DMS53 treated with DMSO at 0.1 percent for 48 hours (cell line): ENCODE measurements around the gene IFFO2.
"Not testable (repeated sequence)": the region's sequence is repeated elsewhere in the genome, so short reads cannot be mapped to it uniquely, and the experiment has no call there.

Experiments
- DNase-seq: peaks from one replicate; lab custom pipeline; 2025; ENCODE audit not compliant: unreplicated experiment; lab: John Stamatoyannopoulos, UW

The IFFO2 gene

DNA sequence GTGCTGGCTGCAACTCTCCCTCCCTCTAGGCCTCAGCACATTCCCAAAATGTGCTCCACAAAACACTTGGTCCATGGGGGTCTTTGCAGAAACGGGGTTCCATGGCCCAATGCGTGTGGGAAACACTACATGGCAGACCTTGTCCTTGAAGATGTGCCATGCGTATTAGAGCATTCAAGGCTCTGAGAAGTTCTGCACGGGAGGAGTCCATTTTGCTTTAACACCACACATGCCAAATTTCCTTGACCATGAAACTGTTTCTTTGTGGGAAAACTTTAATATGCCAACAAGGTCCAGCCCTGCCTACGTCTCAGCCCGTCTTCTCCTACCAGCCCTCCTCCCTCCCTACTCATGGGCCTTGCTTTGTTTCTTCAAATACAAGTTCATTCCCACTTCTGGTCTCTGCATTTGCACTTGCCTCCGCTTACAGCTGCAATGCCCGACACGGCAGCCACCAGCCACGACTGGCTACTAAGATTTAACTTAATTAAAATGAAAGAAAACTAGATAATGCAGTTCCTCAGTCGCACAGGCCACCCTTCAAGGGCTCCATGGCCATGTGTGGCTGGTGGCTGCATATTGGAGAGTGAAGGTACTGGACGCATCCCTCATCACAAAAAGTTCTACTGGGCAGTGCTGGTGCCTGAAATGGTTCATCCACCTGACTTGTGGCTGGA is 77.8 kb downstream of the IFFO2 start:
- DNase-seq, result no peak

- no peak for DNase-seq
Observed at GRCh38 chr1:18877282-18877681, 79.2 kb downstream of the IFFO2 start.

DNA sequence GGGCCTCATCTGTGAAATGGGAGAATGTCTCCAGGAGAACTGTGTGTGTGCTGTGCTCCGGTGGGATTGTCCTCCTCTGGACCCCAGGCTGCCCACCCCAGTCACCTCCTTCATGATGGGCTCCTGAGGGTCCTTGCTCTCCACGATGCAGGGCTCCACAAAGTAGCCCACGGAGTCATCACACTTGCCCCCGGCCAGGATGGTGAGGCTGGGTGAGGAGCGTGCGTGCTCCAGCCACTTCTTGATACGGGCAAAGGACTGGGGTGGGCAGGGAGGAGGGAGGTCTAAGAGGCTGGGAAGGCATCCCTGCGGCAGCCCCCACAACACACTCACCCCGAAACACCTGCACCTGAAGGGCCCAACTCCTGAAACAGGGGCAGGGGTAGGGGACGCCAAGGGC is 80.3 kb downstream of the IFFO2 start:
- no peak for DNase-seq

DNA sequence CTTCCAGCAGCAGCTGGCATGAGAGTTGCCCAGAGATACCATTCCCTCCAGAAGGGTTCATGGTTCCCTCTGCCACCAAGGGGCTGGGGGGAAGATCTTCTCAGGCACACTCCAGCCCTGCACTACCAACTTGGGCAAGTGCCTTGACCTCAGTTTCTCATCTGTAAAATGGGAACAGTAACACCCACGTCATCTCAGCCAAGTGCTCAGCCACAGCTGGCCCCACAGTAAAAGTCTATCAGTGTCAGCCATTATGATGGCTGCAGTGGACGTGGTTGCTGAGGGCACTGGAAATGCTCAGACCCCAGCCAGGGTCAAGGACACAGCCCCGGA is 80.7 kb downstream of the IFFO2 start:
- DNase-seq, result no peak

GRCh38 chr1:18875107-18875795 is 81.2 kb downstream of the IFFO2 start:
- DNase-seq, result peak; percentile 66

DNA sequence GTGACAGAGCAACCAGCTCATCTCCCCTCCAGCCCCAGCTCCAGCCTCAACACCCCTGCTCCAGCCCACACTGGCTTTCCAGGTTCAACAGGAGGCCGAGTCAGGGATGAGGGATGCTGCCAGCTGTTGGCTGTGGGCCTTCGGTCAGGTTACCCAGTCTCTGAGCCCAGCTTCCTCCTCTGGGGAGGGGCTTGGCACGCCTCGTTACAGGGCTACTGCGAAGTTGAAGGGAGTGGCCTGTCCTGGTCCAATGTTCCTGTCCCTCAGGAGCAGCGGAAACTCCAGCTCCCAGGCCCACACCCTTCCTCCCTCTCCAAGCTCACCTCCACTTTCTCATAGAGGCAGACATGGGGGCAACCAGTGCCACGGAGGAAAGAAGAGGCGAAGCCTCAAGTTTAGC is 81.9 kb downstream of the IFFO2 start:
- no peak for DNase-seq

DNA sequence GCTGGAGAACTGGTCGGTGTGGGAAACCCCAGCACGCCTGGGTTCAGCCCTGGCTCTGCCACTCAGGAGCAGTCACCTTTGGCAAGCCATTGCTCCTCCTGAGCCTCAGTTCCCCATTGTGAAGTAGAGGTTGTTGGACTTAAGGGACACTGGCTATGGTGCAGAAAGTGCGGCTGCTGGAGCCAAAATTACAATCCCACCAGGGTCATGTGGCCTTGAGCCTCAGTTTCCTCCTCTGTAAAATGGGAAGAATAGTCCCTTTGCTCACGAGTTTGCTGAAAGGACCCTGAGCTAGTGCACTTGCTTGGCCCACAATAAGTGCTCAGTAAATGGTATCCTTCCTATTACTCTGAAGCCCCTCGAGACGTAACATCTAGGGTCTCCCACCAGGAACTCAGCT is 82.4 kb downstream of the IFFO2 start:
- no peak for DNase-seq

DNA sequence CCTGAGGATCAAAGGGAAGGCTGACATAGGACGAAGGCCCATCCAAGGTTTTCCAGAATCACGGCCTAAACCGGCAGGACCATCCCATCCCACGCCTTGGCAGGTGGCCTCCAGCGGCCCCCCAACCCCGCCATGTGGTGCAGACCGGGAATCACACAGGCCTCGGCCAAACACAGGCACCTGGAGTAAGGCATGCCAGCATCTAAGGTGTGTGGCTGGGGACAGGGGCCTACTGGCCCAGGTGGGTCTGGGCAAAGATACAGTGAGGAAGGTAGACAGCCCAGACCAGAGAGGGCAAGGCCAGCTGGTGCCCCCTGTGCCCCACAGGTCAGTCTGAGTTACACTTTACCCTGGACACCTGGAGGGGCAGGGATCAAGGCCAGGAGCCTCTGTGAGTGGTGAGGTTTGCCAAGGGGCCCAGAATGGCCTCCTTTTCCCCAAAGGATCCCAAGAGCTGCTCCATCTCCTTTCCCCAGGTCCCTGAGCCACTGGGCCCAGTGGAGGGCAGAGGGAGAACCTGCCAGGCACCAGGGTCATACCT is 84.3 kb downstream of the IFFO2 start:
- DNase-seq, result no peak

- no peak for DNase-seq
Observed at GRCh38 chr1:18871401-18872070, 84.9 kb downstream of the IFFO2 start.

GRCh38 chr1:18870957-18871356 is 85.5 kb downstream of the IFFO2 start:
- no peak for DNase-seq

GRCh38 chr1:18870595-18870865 is 85.9 kb downstream of the IFFO2 start:
- DNase-seq, result not testable (repeated sequence)

DNA sequence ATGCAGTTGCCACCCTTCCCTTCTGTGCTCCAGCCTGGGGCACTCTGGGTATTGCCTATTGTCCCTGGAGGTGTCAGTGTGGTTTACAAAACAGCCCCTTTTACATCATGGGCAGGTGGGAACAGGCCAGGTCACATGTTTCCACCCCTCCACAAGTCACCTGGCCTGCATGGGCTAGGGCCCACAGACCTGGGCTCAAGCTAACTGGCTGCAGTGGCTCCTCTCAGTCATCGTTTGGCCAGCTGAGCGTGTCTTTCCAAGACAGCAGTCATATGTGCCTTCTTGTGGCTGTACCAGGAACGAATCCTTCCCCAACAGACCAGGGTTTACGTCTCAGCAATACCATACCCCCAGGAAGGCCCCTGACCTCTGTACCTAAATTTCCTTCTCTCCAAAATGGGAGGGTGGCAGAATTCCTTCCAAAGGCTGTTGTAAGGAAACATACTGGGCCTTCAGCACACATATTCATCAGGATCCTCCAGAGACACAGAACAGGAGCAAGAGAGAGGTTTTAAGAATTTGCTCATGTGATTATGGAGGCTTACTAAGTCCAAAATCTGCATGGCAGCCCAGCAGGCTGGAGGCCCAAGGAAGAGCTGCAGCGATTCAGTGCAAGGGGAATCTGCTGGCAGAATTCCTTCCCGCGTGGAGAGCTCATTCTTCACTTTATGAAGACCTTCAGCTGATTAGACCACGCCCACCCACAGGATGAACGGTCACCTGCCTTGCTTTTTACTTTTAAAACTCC is 86.5 kb downstream of the IFFO2 start:
- no peak for DNase-seq

GRCh38 chr1:18868801-18869424 is 87.6 kb downstream of the IFFO2 start:
- no peak for DNase-seq

DNA sequence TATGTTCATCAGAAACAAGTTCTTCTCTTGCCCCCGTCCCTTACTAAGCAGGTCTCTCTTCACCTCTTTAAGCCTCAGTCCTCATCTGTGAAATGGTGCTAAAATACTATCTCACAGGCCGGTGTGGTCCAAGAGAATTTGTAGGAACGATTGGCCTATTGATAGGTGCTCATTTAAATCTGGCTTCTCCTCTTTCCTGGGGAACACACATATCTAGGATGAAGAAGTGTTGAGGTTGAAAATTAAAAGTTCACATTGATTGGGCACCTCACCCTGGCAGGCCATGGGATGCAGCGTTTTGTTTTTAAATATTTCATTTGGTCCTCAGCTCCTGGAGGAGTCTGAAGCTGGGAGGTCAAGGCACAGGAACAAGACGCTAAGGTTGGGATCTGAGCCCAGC is 88.1 kb downstream of the IFFO2 start:
- DNase-seq, result no peak

DNA sequence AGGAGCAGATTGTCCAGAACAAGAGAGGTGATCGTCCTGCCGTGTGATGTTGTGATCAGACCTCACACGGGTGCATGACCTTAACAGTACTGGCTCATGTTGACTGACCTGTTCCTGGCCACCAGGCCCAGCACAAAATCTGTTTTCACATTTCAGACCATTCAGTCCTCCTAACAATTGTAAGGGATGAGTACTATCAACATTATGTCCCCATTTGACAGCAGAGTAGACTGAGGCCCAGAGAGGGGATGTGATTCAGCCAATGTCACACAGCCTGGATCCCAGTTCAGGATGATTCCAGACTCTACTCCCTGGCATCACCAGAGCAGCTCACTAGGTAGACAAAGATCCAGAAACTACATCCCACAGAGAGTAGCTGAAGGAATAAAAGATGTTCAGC is 89.6 kb downstream of the IFFO2 start:
- no peak for DNase-seq

DNA sequence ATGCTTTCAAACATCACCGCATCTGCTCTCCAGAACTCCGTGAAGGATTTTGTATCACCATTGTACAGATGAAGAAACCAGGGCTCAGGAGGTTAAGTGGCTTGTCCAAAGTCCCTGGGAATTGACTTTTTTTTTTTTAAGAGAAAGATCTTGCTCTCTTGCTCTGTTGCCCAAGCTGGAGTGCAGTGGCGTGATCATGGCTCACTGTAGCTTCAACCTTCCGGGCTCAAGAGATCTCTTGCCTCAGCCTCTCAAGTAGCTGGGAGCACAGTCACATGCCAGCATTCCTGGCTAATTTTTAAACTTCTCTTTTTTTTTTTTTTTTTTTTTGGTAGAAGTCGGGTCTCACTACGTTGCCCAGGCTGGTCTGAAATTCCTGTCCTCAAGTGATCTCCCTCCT is 90.2 kb downstream of the IFFO2 start:
- no peak for DNase-seq

DNA sequence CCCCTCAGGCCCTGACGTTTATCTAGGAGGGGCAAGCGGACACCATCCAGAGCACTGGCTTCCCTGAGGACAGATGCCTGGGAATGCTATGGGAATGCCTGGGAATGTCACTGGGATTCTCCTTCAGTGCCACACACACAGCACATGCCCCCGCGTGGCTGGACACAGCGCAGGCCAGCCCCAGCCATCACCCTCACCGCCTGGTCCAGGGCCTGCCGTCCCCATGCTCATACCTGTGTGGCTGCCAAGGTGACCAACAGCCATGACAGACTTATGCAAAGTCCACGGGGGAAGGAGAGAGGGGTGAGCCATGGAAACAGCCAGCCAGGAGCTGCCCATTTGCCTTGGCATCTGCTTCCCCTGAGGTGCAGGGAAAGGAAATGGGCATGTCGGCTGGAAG is 91.3 kb downstream of the IFFO2 start:
- DNase-seq, result no peak

- DNase-seq, result no peak
Observed at GRCh38 chr1:18861590-18861989, 94.9 kb downstream of the IFFO2 start.

DNA sequence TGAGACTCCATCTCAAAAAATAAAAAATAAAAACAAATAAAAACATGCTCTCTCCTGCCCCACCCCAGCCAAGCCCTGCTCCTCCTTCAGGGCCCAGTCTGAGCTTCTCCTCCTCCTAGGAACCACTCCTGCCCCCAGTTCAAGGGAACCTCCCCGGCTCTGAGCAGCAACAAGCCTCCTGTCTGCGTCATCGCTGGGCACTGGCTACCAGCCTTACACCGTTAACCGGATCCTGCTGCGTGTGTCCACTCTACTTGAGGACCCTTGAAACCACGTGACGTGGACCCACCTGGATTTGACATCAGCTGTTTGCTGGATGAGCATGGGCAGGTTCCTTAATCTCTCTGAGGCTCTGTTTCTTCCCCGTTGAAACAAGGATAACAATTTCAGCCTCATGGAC is 95.4 kb downstream of the IFFO2 start:
- no peak for DNase-seq

GRCh38 chr1:18859560-18859959 is 96.9 kb downstream of the IFFO2 start, which contains the start of gene TAS1R2:
Gene TAS1R2 (minus strand): TSS chr1:18859660. CDS start chr1:18859660, 0 bp downstream.
- no peak for DNase-seq

DNA sequence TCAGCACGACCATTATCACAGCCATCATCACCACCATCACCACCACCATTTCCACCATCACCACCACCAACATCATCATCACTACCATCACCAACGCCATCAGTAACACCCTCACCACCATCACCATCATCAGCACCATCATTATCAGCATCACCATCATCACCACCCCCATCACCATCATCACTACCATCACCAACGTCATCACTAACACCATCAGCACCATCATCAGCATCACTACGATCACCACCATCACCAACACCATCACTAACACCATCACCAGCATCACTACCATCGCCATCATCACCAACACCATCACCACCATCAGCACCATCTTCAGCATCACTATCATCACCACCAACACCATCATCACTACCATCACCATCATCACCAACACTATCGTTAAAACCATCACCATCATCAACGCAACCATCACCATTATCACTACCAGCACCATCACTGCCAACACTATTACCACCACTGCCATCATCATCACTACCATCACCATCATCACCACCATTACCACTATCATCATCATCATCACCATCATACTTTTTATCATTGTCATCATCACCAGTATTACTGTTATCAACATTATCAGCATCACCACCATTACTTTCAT is 98.3 kb downstream of the IFFO2 start:
- DNase-seq, result no peak
